ENCODE data around the gene PLXDC2. TPM values are rescaled to one million over a fixed set of nuclear protein-coding genes. Genes with fewer than 3 reads are reported as not detected.

The PLXDC2 gene
- polyA plus RNA-seq, 1 experiment: 0.47 TPM

GRCh38 chr10:20156511-20156910, 340.3 kb downstream of the PLXDC2 start:
- Histone ChIP-seq H3K36me3 (ENCODE audit: control insufficient read depth, insufficient read depth, low read length) (no peaks in the 10 kb centered on the region), H3K4me3 (ENCODE audit: low read depth, low read length) (no peak overlapping the region), H3K27me3 (ENCODE audit: control insufficient read depth, insufficient read depth, low read length) (no peaks in the 10 kb centered on the region)
- TF ChIP-seq, protein P1, sequence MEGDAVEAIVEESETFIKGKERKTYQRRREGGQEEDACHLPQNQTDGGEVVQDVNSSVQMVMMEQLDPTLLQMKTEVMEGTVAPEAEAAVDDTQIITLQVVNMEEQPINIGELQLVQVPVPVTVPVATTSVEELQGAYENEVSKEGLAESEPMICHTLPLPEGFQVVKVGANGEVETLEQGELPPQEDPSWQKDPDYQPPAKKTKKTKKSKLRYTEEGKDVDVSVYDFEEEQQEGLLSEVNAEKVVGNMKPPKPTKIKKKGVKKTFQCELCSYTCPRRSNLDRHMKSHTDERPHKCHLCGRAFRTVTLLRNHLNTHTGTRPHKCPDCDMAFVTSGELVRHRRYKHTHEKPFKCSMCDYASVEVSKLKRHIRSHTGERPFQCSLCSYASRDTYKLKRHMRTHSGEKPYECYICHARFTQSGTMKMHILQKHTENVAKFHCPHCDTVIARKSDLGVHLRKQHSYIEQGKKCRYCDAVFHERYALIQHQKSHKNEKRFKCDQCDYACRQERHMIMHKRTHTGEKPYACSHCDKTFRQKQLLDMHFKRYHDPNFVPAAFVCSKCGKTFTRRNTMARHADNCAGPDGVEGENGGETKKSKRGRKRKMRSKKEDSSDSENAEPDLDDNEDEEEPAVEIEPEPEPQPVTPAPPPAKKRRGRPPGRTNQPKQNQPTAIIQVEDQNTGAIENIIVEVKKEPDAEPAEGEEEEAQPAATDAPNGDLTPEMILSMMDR (IDR thresholded peaks at IDR 0.05; ENCODE audit: insufficient read depth, low read depth, low read length): no peak
- no peak for DNase-seq (ENCODE audit: low read depth)
- CTCF ChIA-PET: interaction anchor here (0.6 to 0.8 kb wide), 2 partner anchors 11 to 128 kb away, joined by 3 read pairs; no protein-coding TSS in a partner anchor
- POLR2A ChIA-PET: no interaction called here

DNA sequence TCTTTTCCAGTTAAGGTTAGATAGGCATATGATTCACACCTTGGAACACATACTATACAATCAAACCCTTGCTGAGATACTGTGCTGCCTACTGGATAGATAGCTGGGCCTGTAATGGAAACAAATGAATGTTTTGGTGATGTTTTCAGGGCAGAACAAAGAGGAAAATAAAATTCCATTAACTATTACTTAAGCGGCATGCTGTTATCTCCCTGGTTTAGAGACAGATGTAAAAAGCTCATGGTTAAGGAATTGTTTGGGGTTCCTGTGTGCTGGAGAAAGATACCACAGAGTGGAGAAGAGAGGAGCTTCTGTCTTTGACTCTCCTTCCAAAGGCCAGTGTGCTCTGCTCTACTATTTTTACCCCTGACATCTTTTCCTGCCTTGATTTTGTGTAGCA, 341.1 kb downstream of the PLXDC2 start:
- POLR2A ChIA-PET: no interaction called here
- DNase-seq (ENCODE audit: low read depth): no peak
- H3K4me3 ChIP-seq (ENCODE audit: low read depth, low read length): no peak overlapping the region
- CTCF ChIA-PET: interaction anchor here (0.8 kb wide), 1 partner anchor 10 kb away, joined by 3 read pairs; no protein-coding TSS in a partner anchor
- H3K36me3 ChIP-seq (ENCODE audit: control insufficient read depth, insufficient read depth, low read length): no peaks in the 10 kb centered on the region
- TF ChIP-seq, protein P1 (IDR thresholded peaks at IDR 0.05; ENCODE audit: insufficient read depth, low read depth, low read length): no peak
- H3K27me3 ChIP-seq (ENCODE audit: control insufficient read depth, insufficient read depth, low read length): no peaks in the 10 kb centered on the region

GRCh38 chr10:20158086-20158485, 341.9 kb downstream of the PLXDC2 start:
- DNase-seq (ENCODE audit: low read depth): no peak
- CTCF ChIA-PET: no interaction called here
- TF ChIP-seq, protein P1 (IDR thresholded peaks at IDR 0.05; ENCODE audit: insufficient read depth, low read depth, low read length): no peak
- no peaks in the 10 kb centered on the region for H3K27me3 ChIP-seq (ENCODE audit: control insufficient read depth, insufficient read depth, low read length)
- no peaks in the 10 kb centered on the region for H3K36me3 ChIP-seq (ENCODE audit: control insufficient read depth, insufficient read depth, low read length)
- H3K4me3 ChIP-seq (ENCODE audit: low read depth, low read length): no peak overlapping the region
- POLR2A ChIA-PET: no interaction called here

DNA sequence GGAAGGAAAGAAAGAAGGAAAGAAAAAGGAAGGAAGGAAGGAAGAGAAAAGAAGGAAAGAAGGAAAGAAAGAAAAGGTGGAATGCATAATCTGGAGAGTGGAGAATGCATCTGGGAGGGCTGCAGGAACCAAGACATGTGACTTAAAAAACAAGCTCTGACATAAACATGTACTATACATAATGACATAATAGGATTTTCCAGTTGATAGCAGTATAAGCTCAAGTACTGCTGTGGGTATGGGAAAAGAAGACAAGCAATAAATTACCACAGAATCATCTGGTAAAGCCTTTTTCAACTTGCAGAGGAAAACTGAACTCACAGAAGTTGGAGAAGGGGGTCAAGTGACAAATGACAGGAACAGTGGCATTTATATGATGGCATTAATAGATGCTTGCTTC, 345.9 kb downstream of the PLXDC2 start:
- ChIA-PET POLR2A (no interaction called here), CTCF (no interaction called here)
- no peak for DNase-seq (ENCODE audit: low read depth)
- TF ChIP-seq, protein P1 (IDR thresholded peaks at IDR 0.05; ENCODE audit: insufficient read depth, low read depth, low read length): no peak
- Histone ChIP-seq H3K27me3 (ENCODE audit: control insufficient read depth, insufficient read depth, low read length) (no peaks in the 10 kb centered on the region), H3K4me3 (ENCODE audit: low read depth, low read length) (no peak overlapping the region), H3K36me3 (ENCODE audit: control insufficient read depth, insufficient read depth, low read length) (no peaks in the 10 kb centered on the region)

GRCh38 chr10:20166096-20166675, 350.0 kb downstream of the PLXDC2 start:
- Histone ChIP-seq H3K27me3 (ENCODE audit: control insufficient read depth, insufficient read depth, low read length) (no peaks in the 10 kb centered on the region), H3K36me3 (ENCODE audit: control insufficient read depth, insufficient read depth, low read length) (no peaks in the 10 kb centered on the region), H3K4me3 (ENCODE audit: low read depth, low read length) (no peak overlapping the region)
- CTCF ChIA-PET: interaction anchor here (0.6 kb wide), 1 partner anchor 241 kb away, joined by 3 read pairs; no protein-coding TSS in a partner anchor
- no peak for DNase-seq (ENCODE audit: low read depth)
- TF ChIP-seq, protein P1 (IDR thresholded peaks at IDR 0.05; ENCODE audit: insufficient read depth, low read depth, low read length): no peak
- POLR2A ChIA-PET: no interaction called here

All from BJ (cell line).